Immature natural killer cell (primary cell): ENCODE data around the gene MAP3K15. TPM values are rescaled to one million over a fixed set of nuclear protein-coding genes. Genes with fewer than 3 reads are reported as not detected.

Experiments used
- DNase-seq, 3 donors: peaks; one replicate each; pipeline ENCODE4 v3.0.0; 2022; ENCODE audit warnings: mixed read lengths in 1 of 3
- H3K27ac Mint-ChIP-seq, 6 donors: one replicate each; pipeline ENCODE4 v1.8.0; 2020; ENCODE audit warnings: mixed read lengths in 6 of 6, mild to moderate bottlenecking in 5 of 6, inconsistent platforms in 4 of 6, moderate library complexity in 3 of 6
- H3K27me3 Mint-ChIP-seq, 3 donors: one replicate each; pipeline ENCODE4 v1.8.0; 2020 to 2021; ENCODE audit warnings: low read depth in 3 of 3, mild to moderate bottlenecking in 3 of 3, mixed read lengths in 3 of 3, moderate library complexity in 3 of 3, inconsistent platforms in 1 of 3
- H3K36me3 Mint-ChIP-seq, 3 donors: one replicate each; pipeline ENCODE4 v1.8.0; 2020; ENCODE audit warnings: mixed read lengths in 3 of 3, inconsistent platforms in 2 of 3, mild to moderate bottlenecking in 2 of 3
- H3K4me1 Mint-ChIP-seq, 2 donors: one replicate each; pipeline ENCODE4 v1.8.0; 2020; ENCODE audit warnings: inconsistent platforms in 2 of 2, mild to moderate bottlenecking in 2 of 2, mixed read lengths in 2 of 2, moderate library complexity in 1 of 2
- H3K4me3 Mint-ChIP-seq, 5 donors: one replicate each; pipeline ENCODE4 v1.8.0; 2020; ENCODE audit warnings: mild to moderate bottlenecking in 5 of 5, mixed read lengths in 5 of 5, inconsistent platforms in 3 of 5, moderate library complexity in 3 of 5
- H3K9me3 Mint-ChIP-seq, 6 donors: one replicate each; pipeline ENCODE4 v1.8.0; 2020; ENCODE audit warnings: mild to moderate bottlenecking in 6 of 6, mixed read lengths in 6 of 6, inconsistent platforms in 4 of 6, moderate library complexity in 3 of 6
- polyA plus RNA-seq, 3 donors: library from polyadenylated mRNA; unstranded; fragments of 300-500 nt; fragmentation: Illumina TruSeq; gene quantifications; one replicate each; pipeline ENCODE4 v1.2.3, GENCODE V29; 2021

The MAP3K15 gene
- polyA plus RNA-seq, 3 donors from 2014 or later, result not detected

- peaks cover 9 to 11% of the 10 kb centered on the region in 2 donors for H3K4me1 Mint-ChIP-seq
- no peaks in the 10 kb centered on the region for H3K9me3 Mint-ChIP-seq
- peaks cover 3% of the 10 kb centered on the region in 3 donors for H3K27me3 Mint-ChIP-seq
Observed at GRCh38 chrX:19343535-19344408, 171.5 kb downstream of the MAP3K15 start, which contains the start of gene PDHA1. PDHA1 (plus strand) TSS chrX:19343927; CDS start chrX:19344038, 111 bp downstream.

GRCh38 chrX:19343085-19343534, 172.2 kb downstream of the MAP3K15 start:
- H3K36me3 Mint-ChIP-seq, result no peaks in the 10 kb centered on the region
- peaks cover 3% of the 10 kb centered on the region in 3 donors for H3K27me3 Mint-ChIP-seq
- H3K4me3 Mint-ChIP-seq, result peak overlapping the region; percentile 85 to 90 (median 87)
- DNase-seq, result no peak
- peak overlapping the region; percentile 77 to 93 (median 86) for H3K27ac Mint-ChIP-seq
- peaks cover 9 to 11% of the 10 kb centered on the region in 2 donors for H3K4me1 Mint-ChIP-seq
- H3K9me3 Mint-ChIP-seq, result no peaks in the 10 kb centered on the region

More at GRCh38 chrX:19343535-19344408, 171.5 kb downstream of the MAP3K15 start, which contains the start of gene PDHA1:
- Mint-ChIP-seq H3K4me3 (peak within 1 kb of the TSS; percentile 85 to 90 (median 87)), H3K36me3 (no peaks in the 10 kb centered on the region), H3K27ac (peak within 1 kb of the TSS; percentile 81 to 93 (median 90))
- DNase-seq, result peak; percentile 90 to 92 (median 91)

GRCh38 chrX:19342331-19342906, 172.9 kb downstream of the MAP3K15 start:
- DNase-seq, result no peak
- H3K4me3 Mint-ChIP-seq, result no peak overlapping the region

GRCh38 chrX:19334945-19335626, 180.2 kb downstream of the MAP3K15 start:
- H3K36me3 Mint-ChIP-seq, result peaks cover 0 to 4% (median 3%) of the 10 kb centered on the region in 3 donors
- H3K4me1 Mint-ChIP-seq, result peaks cover 0 to 6% of the 10 kb centered on the region in 2 donors
- H3K27ac Mint-ChIP-seq, result peak overlapping the region in 1 of 6 donors; percentile 75
- peak; percentile 19 to 27 (median 25) for DNase-seq
- H3K27me3 Mint-ChIP-seq, result peaks cover 6 to 7% (median 7%) of the 10 kb centered on the region in 3 donors
- peaks cover 0 to 6% (median under 1%) of the 10 kb centered on the region in 6 donors for H3K9me3 Mint-ChIP-seq
- H3K4me3 Mint-ChIP-seq, result no peak overlapping the region

More at GRCh38 chrX:19342331-19342906, 172.9 kb downstream of the MAP3K15 start:
- Mint-ChIP-seq H3K36me3 (no peaks in the 10 kb centered on the region), H3K27me3 (peaks cover 3% of the 10 kb centered on the region in 3 donors), H3K27ac (no peak overlapping the region), H3K9me3 (no peaks in the 10 kb centered on the region), H3K4me1 (peaks cover 9 to 11% of the 10 kb centered on the region in 2 donors)

GRCh38 chrX:19332983-19333382, 182.3 kb downstream of the MAP3K15 start:
- Mint-ChIP-seq H3K36me3 (peaks cover 0 to 4% (median 3%) of the 10 kb centered on the region in 3 donors), H3K27me3 (peaks cover 6 to 7% (median 7%) of the 10 kb centered on the region in 3 donors), H3K4me1 (peaks cover 0 to 6% of the 10 kb centered on the region in 2 donors), H3K9me3 (peaks cover 0 to 6% (median under 1%) of the 10 kb centered on the region in 6 donors), H3K27ac (no peak overlapping the region), H3K4me3 (no peak overlapping the region)
- DNase-seq, result no peak

- no peak for DNase-seq
- Mint-ChIP-seq H3K9me3 (peaks cover 0 to 6% (median under 1%) of the 10 kb centered on the region in 6 donors), H3K4me1 (peaks cover 0 to 6% of the 10 kb centered on the region in 2 donors), H3K4me3 (no peak overlapping the region), H3K36me3 (peaks cover 0 to 4% (median 3%) of the 10 kb centered on the region in 3 donors), H3K27ac (no peak overlapping the region), H3K27me3 (peaks cover 6 to 10% (median 7%) of the 10 kb centered on the region in 3 donors)
Observed at GRCh38 chrX:19331831-19332230, 183.5 kb downstream of the MAP3K15 start.

- no peak overlapping the region for H3K4me3 Mint-ChIP-seq
- no peak for DNase-seq
- H3K9me3 Mint-ChIP-seq, result peaks cover 0 to 1% (median 0%) of the 10 kb centered on the region in 6 donors
- H3K27me3 Mint-ChIP-seq, result peaks cover 2 to 3% (median 3%) of the 10 kb centered on the region in 3 donors
- no peaks in the 10 kb centered on the region for H3K4me1 Mint-ChIP-seq
- no peak overlapping the region for H3K27ac Mint-ChIP-seq
- no peaks in the 10 kb centered on the region for H3K36me3 Mint-ChIP-seq
Observed at GRCh38 chrX:19326567-19326966, 188.7 kb downstream of the MAP3K15 start.

Other genes starting within 250 kb of the MAP3K15 start
- 100 to 1,000 TPM in 2 of 3 donors, 10 to 100 TPM in 1; 66.6 to 117 (median 102) TPM for gene PDHA1, start 171.6 kb downstream of the MAP3K15 start, polyA plus RNA-seq